ENCODE measurements around the gene SLC22A23. TPM values are rescaled to one million over a fixed set of nuclear protein-coding genes. Genes with fewer than 3 reads are reported as not detected.
A peak's percentile ranks its signal among the peaks of the same experiment; 100 is the strongest.

Gene SLC22A23
- total RNA-seq, 1 donor from 2014 or later: 19.2 TPM

- Histone ChIP-seq H3K4me1 (no peaks in the 10 kb centered on the region), H3K9me3 (no peaks in the 10 kb centered on the region), H3K27ac (no peak overlapping the region), H3K27me3 (no peaks in the 10 kb centered on the region), H3K36me3 (no peaks in the 10 kb centered on the region), H3K4me3 (no peak overlapping the region)
- DNase-seq (no peak), ATAC-seq (peak; percentile 8)
- intact Hi-C loops (cut with DNase I): no loop called here
- TF ChIP-seq CTCF (IDR thresholded peaks at IDR 0.05): no peak
Measured at GRCh38 chr6:3391902-3392458, 64.9 kb downstream of the SLC22A23 start.

GRCh38 chr6:3390698-3391097, 66.2 kb downstream of the SLC22A23 start:
- no peak overlapping the region for H3K4me3 ChIP-seq
- H3K9me3 ChIP-seq: no peaks in the 10 kb centered on the region
- no peak for ATAC-seq
- intact Hi-C loops (cut with DNase I): no loop called here
- H3K4me1 ChIP-seq: no peaks in the 10 kb centered on the region
- TF ChIP-seq CTCF (IDR thresholded peaks at IDR 0.05): no peak
- H3K27ac ChIP-seq: no peak overlapping the region
- no peaks in the 10 kb centered on the region for H3K36me3 ChIP-seq
- H3K27me3 ChIP-seq: no peaks in the 10 kb centered on the region
- DNase-seq: no peak

DNA sequence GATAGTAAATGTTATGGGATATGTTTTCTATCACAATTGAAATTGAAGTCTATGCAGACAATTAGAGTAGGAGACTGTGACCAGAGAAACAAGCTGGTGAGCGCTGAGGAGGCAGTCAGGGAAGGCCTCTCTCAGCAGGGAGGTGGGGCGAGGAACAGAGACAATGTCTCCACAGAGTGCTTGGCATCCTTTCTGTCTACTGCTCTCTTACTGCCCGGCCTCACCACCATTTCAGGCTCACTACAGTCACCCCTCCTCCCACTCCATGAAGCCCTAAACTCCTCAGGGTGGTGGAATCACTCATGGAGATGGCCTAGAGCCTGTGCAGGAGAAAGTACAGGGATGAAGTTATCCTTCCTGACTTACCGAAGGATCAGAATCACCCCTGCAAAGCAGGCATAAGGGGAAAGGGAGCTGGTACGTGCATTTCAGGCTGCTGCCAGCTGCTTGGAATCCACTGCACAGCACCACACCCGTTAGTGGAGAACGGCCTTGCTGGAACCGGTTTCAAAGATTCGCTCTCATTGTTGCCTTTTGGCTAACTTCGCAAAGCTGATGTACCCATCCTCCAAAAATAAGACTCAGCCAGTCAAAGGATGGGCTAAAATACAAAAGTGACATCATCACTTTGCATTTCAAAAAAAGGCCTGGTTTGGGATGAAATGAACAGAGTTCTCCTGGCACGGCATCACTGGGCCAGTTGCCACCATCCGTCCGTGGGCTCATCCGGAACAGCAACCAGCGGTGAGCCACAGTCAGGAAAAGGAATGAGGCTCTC, 67.3 kb downstream of the SLC22A23 start:
- no peaks in the 10 kb centered on the region for H3K36me3 ChIP-seq
- intact Hi-C loops (cut with DNase I): no loop called here
- no peak for ATAC-seq

DNA sequence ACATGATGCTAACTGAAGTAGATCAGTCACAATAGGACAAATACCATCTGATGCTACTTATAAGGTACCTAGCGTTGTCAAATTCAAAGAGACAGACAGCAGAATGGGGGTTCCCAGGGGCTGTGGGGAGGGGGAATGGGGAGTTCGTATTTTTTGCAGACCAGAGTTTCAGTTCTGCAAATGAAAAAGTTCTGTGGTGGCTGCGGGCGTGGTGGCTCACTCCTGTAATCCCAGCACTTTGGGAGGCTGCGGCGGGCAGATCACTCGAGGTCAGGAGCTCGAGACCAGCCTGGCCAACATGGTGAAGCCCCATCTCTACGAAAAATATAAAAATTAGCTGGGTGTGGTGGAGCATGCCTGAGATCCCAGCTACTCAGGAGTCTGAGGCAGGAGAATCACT, 68.1 kb downstream of the SLC22A23 start:
- no peak overlapping the region for H3K27ac ChIP-seq
- no peak for ATAC-seq
- no peak for TF ChIP-seq CTCF (IDR thresholded peaks at IDR 0.05)
- intact Hi-C loops (cut with DNase I): no loop called here
- H3K4me3 ChIP-seq: no peak overlapping the region
- no peaks in the 10 kb centered on the region for H3K4me1 ChIP-seq
- DNase-seq: no peak
- no peaks in the 10 kb centered on the region for H3K9me3 ChIP-seq
- no peaks in the 10 kb centered on the region for H3K36me3 ChIP-seq
- no peaks in the 10 kb centered on the region for H3K27me3 ChIP-seq

More for the DNA sequence above, 67.3 kb downstream of the SLC22A23 start:
- H3K4me1 ChIP-seq: no peaks in the 10 kb centered on the region
- no peak overlapping the region for H3K4me3 ChIP-seq
- DNase-seq: no peak
- no peaks in the 10 kb centered on the region for H3K9me3 ChIP-seq
- no peak overlapping the region for H3K27ac ChIP-seq
- no peaks in the 10 kb centered on the region for H3K27me3 ChIP-seq
- TF ChIP-seq CTCF (IDR thresholded peaks at IDR 0.05): no peak

DNA sequence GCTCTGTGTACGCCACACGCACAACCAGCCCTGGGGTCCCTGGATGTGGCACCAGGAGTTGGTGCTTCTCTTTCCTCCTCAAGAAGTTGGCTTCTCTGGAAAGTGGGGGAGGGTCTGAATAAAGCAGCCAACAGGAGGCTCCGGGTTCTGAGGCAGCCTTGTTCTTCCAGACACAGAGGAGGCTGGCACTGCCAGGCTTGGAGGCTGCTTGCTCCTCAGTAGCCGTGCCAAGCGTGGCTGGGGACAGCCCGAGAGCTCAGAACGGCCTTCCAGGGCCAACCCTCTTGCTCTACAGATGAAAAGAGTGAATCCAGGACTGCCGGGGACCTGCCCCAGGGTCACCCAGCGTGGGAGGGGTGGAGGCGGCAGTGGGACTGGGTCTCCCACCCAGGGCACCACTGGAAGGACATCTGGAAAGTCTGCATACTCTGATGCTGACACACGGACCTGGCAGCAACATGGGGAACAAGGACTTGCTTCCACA, 70.4 kb downstream of the SLC22A23 start:
- no peaks in the 10 kb centered on the region for H3K36me3 ChIP-seq
- no peaks in the 10 kb centered on the region for H3K27me3 ChIP-seq
- H3K4me3 ChIP-seq: no peak overlapping the region
- TF ChIP-seq CTCF (IDR thresholded peaks at IDR 0.05): no peak
- ATAC-seq: peak; percentile 5
- no peaks in the 10 kb centered on the region for H3K4me1 ChIP-seq
- H3K27ac ChIP-seq: no peak overlapping the region
- intact Hi-C loops (cut with DNase I): no loop called here
- no peak for DNase-seq
- H3K9me3 ChIP-seq: no peaks in the 10 kb centered on the region
